GM19468 (cell line): ENCODE results near the gene ZNF592.
"Not testable (repeated sequence)": the region's sequence is repeated elsewhere in the genome, so short reads cannot be mapped to it uniquely, and the experiment has no call there.

ENCODE experiments used
- ATAC-seq: cut with Tn5 transposase; IDR thresholded peaks from one replicate; pipeline ENCODE4 v1.9.1; 2021; ENCODE audit warnings: mild to moderate bottlenecking, moderate library complexity, moderate number of reproducible peaks; ENCODE audit not compliant: unreplicated experiment; ENCODE audit errors: extremely low read depth

Gene ZNF592

GRCh38 chr15:84845631-84846030 is 97.2 kb downstream of the ZNF592 start:
- not testable (repeated sequence) for ATAC-seq

- no peak for ATAC-seq
Observed at GRCh38 chr15:84846269-84846668, 97.9 kb downstream of the ZNF592 start.

- ATAC-seq, result no peak
Observed at GRCh38 chr15:84847382-84847781, 99.0 kb downstream of the ZNF592 start.

GRCh38 chr15:84852212-84852611 is 103.8 kb downstream of the ZNF592 start:
- ATAC-seq, result no peak

GRCh38 chr15:84855136-84855535 is 106.7 kb downstream of the ZNF592 start:
- ATAC-seq, result no peak

- no peak for ATAC-seq
Observed at GRCh38 chr15:84855765-84856164, 107.4 kb downstream of the ZNF592 start.
